WI38 (cell line): ENCODE data around the gene CTNNA2.

Source experiments
- H3K4me3 ChIP-seq: 2 replicates; pipeline ENCODE4 v1.5.1; 2011; ENCODE audit warnings: low read depth, mild to moderate bottlenecking, control low read depth, low read length
- CTCF ChIP-seq: IDR thresholded peaks from 2 replicates; pipeline ENCODE4 v1.5.1; 2012; ENCODE audit warnings: low read depth, mild to moderate bottlenecking, control low read depth, low read length

Gene CTNNA2

GRCh38 chr2:80102026-80102425 lies 589.2 kb downstream of the CTNNA2 start:
- no peak overlapping the region for H3K4me3 ChIP-seq
- TF ChIP-seq CTCF = no peak

DNA sequence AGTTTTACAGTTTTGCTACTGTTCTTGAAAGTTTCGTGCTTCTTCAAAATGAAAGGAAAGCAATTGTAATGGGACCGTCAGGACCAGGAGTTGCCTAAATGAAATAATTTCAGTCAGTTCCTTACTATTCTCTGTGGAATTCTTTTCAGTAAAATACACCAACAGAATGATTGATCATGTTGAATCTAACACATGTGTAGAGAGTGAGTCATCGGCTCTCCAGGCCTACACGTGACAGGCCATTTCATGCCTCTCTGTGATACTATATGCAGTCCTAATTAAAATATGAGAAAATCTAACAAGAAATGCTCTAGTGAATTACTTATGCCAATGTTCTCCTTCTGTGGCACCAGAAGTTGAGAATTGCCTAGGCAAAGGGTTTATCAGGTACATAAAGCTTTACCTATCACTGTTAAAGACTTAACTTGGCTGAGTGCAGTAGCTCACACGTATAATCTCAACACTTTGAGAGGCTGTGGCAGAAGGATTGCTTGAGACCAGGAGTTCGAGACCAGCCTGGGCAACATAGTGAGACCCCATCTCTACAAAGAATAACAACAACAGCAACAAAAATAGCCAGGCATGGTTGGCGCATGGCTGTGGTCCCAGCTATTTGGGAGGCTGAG lies 592.3 kb downstream of the CTNNA2 start:
- no peak overlapping the region for H3K4me3 ChIP-seq
- no peak for TF ChIP-seq CTCF

GRCh38 chr2:80111185-80111584 lies 598.3 kb downstream of the CTNNA2 start:
- no peak overlapping the region for H3K4me3 ChIP-seq
- TF ChIP-seq CTCF = no peak

- TF ChIP-seq CTCF = no peak
- H3K4me3 ChIP-seq = no peak overlapping the region
Measured at GRCh38 chr2:80112790-80113189, 599.9 kb downstream of the CTNNA2 start.

DNA sequence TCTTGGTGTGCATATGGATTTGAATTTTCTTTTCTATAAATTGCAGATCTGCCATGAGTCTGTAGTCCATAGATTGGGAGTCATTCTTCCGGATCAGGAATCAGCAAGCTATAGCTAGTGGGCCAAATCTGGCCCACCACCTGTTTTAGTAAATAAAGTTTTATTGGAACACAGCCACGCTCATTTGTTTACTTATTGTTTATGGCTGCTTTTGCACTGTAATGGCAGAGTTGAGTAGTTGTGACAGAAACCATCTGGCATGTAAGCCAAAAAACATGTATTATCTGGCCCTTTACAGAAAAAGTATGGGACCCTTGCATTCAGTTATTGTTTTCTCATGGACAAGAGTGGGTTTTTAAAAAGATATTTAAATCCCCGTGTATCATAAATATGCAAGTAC lies 600.5 kb downstream of the CTNNA2 start:
- no peak for TF ChIP-seq CTCF
- H3K4me3 ChIP-seq = no peak overlapping the region

GRCh38 chr2:80114812-80115211 lies 602.0 kb downstream of the CTNNA2 start:
- no peak for TF ChIP-seq CTCF
- no peak overlapping the region for H3K4me3 ChIP-seq

DNA sequence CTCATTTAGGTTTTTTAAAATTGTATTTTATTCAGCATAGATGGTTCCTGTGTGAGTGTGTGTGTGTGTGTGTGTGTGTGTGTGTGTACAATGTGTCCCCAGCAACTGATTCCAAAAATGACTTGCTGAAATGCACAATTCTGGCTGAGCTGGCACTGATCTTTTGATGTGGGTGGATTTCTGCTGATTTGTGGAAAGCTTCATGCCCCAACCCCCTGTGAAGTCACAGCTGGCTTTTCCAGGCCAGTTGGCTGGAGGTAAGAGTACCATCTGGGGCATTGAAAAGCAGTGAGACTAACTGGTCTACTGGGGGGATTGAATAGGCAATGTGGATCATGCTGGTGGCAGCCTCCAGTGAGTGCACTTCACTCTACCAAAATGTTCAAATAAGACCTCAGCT lies 604.5 kb downstream of the CTNNA2 start:
- TF ChIP-seq CTCF = no peak
- H3K4me3 ChIP-seq = no peak overlapping the region
